GM18868 (cell line): Measurements from ENCODE around the gene LNX1.
"Not testable (repeated sequence)": the region's sequence is repeated elsewhere in the genome, so short reads cannot be mapped to it uniquely, and the experiment has no call there.

ENCODE experiments used
- ATAC-seq: cut with Tn5 transposase; IDR thresholded peaks from one replicate; pipeline ENCODE4 v1.9.1; 2021; ENCODE audit warnings: mild to moderate bottlenecking, moderate library complexity; ENCODE audit not compliant: unreplicated experiment

Gene LNX1

DNA sequence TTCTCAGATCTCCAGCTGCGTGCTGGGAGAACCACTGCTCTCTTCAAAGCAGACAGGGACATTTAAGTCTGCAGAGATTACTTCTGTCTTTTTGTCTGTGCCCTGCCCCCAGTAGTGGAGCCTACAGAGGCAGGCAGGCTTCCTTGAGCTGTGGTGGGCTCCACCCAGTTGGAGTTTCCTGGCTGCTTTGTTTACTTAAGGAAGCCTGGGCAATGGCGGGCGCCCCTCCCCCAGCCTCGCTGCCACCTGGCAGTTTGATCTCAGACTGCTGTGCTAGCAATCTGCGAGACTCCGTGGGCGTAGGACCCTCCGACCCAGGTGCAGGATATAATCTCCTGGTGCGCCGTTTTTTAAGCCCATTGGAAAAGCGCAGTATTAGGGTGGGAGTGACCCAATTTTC lies 181.8 kb downstream of the LNX1 start:
- not testable (repeated sequence) for ATAC-seq
